HepG2 (cell line): ENCODE data around the gene CISH.

Experiments used
- ELK4 ChIP-seq: sonication (generic); formaldehyde crosslinking; IDR thresholded peaks from 2 replicates; pipeline ENCODE4 v1.9.0; 2021; ENCODE audit warnings: missing genetic modification reagents, borderline replicate concordance
- ZNF414 ChIP-seq: sonication (generic); formaldehyde crosslinking; IDR thresholded peaks from 2 replicates; pipeline ENCODE4 v1.5.0; 2020; ENCODE audit warnings: missing genetic modification reagents

GRCh38 chr3:50644561-50644960 is 33.0 kb upstream of the CISH start:
- TF ChIP-seq ZNF414 (CRISPR knock-in tag) (no peak), ELK4 (no peak)
